GM23338 (cell line): Measurements from ENCODE around the gene EGFR.

ENCODE experiments used
- CTCF ChIP-seq, 2 experiments: fragments of 200-600 bp in 1 of 2; sonication (generic) in 1 of 2; conservative IDR thresholded peaks; 2 replicates each; pipeline versions ENCODE4 v1.5.1 to v1.6.1; 2016 to 2017; ENCODE audit warnings: antibody characterized with exemption in 2 of 2, low read depth in 2 of 2, mild to moderate bottlenecking in 2 of 2, moderate library complexity in 1 of 2
- EZH2phosphoT487 ChIP-seq: fragments of 200-600 bp; sonication (generic); IDR thresholded peaks from one replicate; pipeline ENCODE4 v1.8.1; 2018; ENCODE audit warnings: antibody characterized with exemption; ENCODE audit not compliant: unreplicated experiment
- POLR2AphosphoS5 ChIP-seq: IDR thresholded peaks from 2 replicates; pipeline ENCODE4 v1.6.1; 2016; ENCODE audit warnings: antibody characterized with exemption, low read depth
- REST ChIP-seq: IDR thresholded peaks from one replicate; pipeline ENCODE4 v1.6.1; 2018; ENCODE audit warnings: antibody characterized with exemption; ENCODE audit not compliant: unreplicated experiment
- TF ChIP-seq, protein P1 (sequence below): fragments of 250-450 bp; sonication (Bioruptor Pico); IDR thresholded peaks from 2 replicates; pipeline ENCODE4 v1.5.0; 2020; ENCODE audit warnings: mild to moderate bottlenecking, moderate library complexity

DNA sequence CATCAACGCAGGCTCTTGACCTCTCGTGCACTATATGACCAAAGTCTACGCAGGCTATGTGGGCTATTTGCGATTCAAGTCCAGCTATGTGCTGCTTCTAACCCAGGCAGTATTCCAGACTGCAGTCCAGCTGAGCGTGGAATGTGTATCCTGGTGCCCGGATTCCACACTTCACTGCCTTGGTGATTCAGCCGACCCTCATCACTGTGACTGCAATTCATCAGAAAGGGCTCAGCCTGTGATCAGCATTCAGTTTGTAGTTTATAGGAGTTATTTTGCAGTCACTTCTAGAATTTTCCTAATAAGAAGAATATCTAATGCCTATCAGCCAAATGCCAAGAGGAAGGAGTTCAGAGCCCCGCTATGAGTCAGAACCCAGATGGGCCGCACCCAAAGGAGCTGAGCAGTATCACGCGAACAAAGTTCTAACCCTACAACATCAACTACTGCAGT lies 226.5 kb downstream of the EGFR start:
- TF ChIP-seq CTCF (conservative IDR thresholded peaks at IDR 0.05; ENCODE audit: low read depth in 2 of 2) (no peak), POLR2AphosphoS5 (no peak), REST (no peak), EZH2phosphoT487 (no peak)
- TF ChIP-seq, protein P1, sequence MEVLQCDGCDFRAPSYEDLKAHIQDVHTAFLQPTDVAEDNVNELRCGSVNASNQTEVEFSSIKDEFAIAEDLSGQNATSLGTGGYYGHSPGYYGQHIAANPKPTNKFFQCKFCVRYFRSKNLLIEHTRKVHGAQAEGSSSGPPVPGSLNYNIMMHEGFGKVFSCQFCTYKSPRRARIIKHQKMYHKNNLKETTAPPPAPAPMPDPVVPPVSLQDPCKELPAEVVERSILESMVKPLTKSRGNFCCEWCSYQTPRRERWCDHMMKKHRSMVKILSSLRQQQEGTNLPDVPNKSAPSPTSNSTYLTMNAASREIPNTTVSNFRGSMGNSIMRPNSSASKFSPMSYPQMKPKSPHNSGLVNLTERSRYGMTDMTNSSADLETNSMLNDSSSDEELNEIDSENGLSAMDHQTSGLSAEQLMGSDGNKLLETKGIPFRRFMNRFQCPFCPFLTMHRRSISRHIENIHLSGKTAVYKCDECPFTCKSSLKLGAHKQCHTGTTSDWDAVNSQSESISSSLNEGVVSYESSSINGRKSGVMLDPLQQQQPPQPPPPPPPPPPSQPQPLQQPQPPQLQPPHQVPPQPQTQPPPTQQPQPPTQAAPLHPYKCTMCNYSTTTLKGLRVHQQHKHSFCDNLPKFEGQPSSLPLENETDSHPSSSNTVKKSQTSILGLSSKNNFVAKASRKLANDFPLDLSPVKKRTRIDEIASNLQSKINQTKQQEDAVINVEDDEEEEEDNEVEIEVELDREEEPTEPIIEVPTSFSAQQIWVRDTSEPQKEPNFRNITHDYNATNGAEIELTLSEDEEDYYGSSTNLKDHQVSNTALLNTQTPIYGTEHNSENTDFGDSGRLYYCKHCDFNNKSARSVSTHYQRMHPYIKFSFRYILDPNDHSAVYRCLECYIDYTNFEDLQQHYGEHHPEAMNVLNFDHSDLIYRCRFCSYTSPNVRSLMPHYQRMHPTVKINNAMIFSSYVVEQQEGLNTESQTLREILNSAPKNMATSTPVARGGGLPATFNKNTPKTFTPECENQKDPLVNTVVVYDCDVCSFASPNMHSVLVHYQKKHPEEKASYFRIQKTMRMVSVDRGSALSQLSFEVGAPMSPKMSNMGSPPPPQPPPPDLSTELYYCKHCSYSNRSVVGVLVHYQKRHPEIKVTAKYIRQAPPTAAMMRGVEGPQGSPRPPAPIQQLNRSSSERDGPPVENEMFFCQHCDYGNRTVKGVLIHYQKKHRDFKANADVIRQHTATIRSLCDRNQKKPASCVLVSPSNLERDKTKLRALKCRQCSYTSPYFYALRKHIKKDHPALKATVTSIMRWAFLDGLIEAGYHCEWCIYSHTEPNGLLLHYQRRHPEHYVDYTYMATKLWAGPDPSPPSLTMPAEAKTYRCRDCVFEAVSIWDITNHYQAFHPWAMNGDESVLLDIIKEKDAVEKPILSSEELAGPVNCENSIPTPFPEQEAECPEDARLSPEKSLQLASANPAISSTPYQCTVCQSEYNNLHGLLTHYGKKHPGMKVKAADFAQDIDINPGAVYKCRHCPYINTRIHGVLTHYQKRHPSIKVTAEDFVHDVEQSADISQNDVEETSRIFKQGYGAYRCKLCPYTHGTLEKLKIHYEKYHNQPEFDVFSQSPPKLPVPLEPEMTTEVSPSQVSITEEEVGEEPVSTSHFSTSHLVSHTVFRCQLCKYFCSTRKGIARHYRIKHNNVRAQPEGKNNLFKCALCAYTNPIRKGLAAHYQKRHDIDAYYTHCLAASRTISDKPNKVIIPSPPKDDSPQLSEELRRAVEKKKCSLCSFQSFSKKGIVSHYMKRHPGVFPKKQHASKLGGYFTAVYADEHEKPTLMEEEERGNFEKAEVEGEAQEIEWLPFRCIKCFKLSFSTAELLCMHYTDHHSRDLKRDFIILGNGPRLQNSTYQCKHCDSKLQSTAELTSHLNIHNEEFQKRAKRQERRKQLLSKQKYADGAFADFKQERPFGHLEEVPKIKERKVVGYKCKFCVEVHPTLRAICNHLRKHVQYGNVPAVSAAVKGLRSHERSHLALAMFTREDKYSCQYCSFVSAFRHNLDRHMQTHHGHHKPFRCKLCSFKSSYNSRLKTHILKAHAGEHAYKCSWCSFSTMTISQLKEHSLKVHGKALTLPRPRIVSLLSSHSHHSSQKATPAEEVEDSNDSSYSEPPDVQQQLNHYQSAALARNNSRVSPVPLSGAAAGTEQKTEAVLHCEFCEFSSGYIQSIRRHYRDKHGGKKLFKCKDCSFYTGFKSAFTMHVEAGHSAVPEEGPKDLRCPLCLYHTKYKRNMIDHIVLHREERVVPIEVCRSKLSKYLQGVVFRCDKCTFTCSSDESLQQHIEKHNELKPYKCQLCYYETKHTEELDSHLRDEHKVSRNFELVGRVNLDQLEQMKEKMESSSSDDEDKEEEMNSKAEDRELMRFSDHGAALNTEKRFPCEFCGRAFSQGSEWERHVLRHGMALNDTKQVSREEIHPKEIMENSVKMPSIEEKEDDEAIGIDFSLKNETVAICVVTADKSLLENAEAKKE (CRISPR knock-in tag) = no peak
